ENCODE measurements around the gene NPHP4.

Gene NPHP4

GRCh38 chr1:5911157-5911556, 81.1 kb downstream of the NPHP4 start:
- Mint-ChIP-seq H3K9me3 (no peaks in the 10 kb centered on the region), H3K27me3 (ENCODE audit: low read depth) (no peaks in the 10 kb centered on the region), H3K4me1 (ENCODE audit: low read depth) (peaks cover 6% of the 10 kb centered on the region), H3K36me3 (ENCODE audit: low read depth) (no peaks in the 10 kb centered on the region), H3K4me3 (no peak overlapping the region), H3K27ac (no peak overlapping the region)

- H3K36me3 Mint-ChIP-seq (ENCODE audit: low read depth): no peaks in the 10 kb centered on the region
Measured at GRCh38 chr1:5910666-5911065, 81.6 kb downstream of the NPHP4 start.

GRCh38 chr1:5910276-5910620, 82.0 kb downstream of the NPHP4 start:
- no peaks in the 10 kb centered on the region for H3K9me3 Mint-ChIP-seq
- H3K4me3 Mint-ChIP-seq: no peak overlapping the region
- no peak overlapping the region for H3K27ac Mint-ChIP-seq
- no peaks in the 10 kb centered on the region for H3K36me3 Mint-ChIP-seq (ENCODE audit: low read depth)
- H3K4me1 Mint-ChIP-seq (ENCODE audit: low read depth): no peaks in the 10 kb centered on the region
- H3K27me3 Mint-ChIP-seq (ENCODE audit: low read depth): no peaks in the 10 kb centered on the region

More at GRCh38 chr1:5910666-5911065, 81.6 kb downstream of the NPHP4 start:
- Mint-ChIP-seq H3K4me3 (no peak overlapping the region), H3K9me3 (no peaks in the 10 kb centered on the region), H3K27me3 (ENCODE audit: low read depth) (no peaks in the 10 kb centered on the region), H3K27ac (no peak overlapping the region), H3K4me1 (ENCODE audit: low read depth) (peaks cover under 1% of the 10 kb centered on the region)

- H3K27ac Mint-ChIP-seq: no peak overlapping the region
- H3K9me3 Mint-ChIP-seq: no peaks in the 10 kb centered on the region
- no peaks in the 10 kb centered on the region for H3K27me3 Mint-ChIP-seq (ENCODE audit: low read depth)
- no peak overlapping the region for H3K4me3 Mint-ChIP-seq
- no peaks in the 10 kb centered on the region for H3K36me3 Mint-ChIP-seq (ENCODE audit: low read depth)
- H3K4me1 Mint-ChIP-seq (ENCODE audit: low read depth): no peaks in the 10 kb centered on the region
Measured at GRCh38 chr1:5909576-5910275, 82.5 kb downstream of the NPHP4 start.

GRCh38 chr1:5908461-5909375, 83.5 kb downstream of the NPHP4 start:
- no peaks in the 10 kb centered on the region for H3K4me1 Mint-ChIP-seq (ENCODE audit: low read depth)
- H3K4me3 Mint-ChIP-seq: no peak overlapping the region
- H3K36me3 Mint-ChIP-seq (ENCODE audit: low read depth): no peaks in the 10 kb centered on the region
- H3K27ac Mint-ChIP-seq: no peak overlapping the region
- no peaks in the 10 kb centered on the region for H3K9me3 Mint-ChIP-seq
- no peaks in the 10 kb centered on the region for H3K27me3 Mint-ChIP-seq (ENCODE audit: low read depth)

- no peak overlapping the region for H3K4me3 Mint-ChIP-seq
- H3K9me3 Mint-ChIP-seq: no peaks in the 10 kb centered on the region
- H3K4me1 Mint-ChIP-seq (ENCODE audit: low read depth): no peaks in the 10 kb centered on the region
- H3K27ac Mint-ChIP-seq: no peak overlapping the region
- no peaks in the 10 kb centered on the region for H3K27me3 Mint-ChIP-seq (ENCODE audit: low read depth)
- H3K36me3 Mint-ChIP-seq (ENCODE audit: low read depth): no peaks in the 10 kb centered on the region
Measured at GRCh38 chr1:5907966-5908365, 84.3 kb downstream of the NPHP4 start.

- no peak overlapping the region for H3K27ac Mint-ChIP-seq
Measured at GRCh38 chr1:5907386-5907785, 84.8 kb downstream of the NPHP4 start.

GRCh38 chr1:5906966-5907365, 85.3 kb downstream of the NPHP4 start:
- Mint-ChIP-seq H3K4me1 (ENCODE audit: low read depth) (peaks cover 5% of the 10 kb centered on the region), H3K4me3 (no peak overlapping the region), H3K9me3 (no peaks in the 10 kb centered on the region), H3K36me3 (ENCODE audit: low read depth) (no peaks in the 10 kb centered on the region), H3K27ac (no peak overlapping the region), H3K27me3 (ENCODE audit: low read depth) (no peaks in the 10 kb centered on the region)

More at GRCh38 chr1:5907386-5907785, 84.8 kb downstream of the NPHP4 start:
- H3K36me3 Mint-ChIP-seq (ENCODE audit: low read depth): no peaks in the 10 kb centered on the region
- H3K4me1 Mint-ChIP-seq (ENCODE audit: low read depth): peaks cover 2% of the 10 kb centered on the region
- no peaks in the 10 kb centered on the region for H3K9me3 Mint-ChIP-seq
- no peaks in the 10 kb centered on the region for H3K27me3 Mint-ChIP-seq (ENCODE audit: low read depth)
- H3K4me3 Mint-ChIP-seq: no peak overlapping the region

GRCh38 chr1:5906116-5906515, 86.1 kb downstream of the NPHP4 start:
- Mint-ChIP-seq H3K27ac (no peak overlapping the region), H3K27me3 (ENCODE audit: low read depth) (no peaks in the 10 kb centered on the region), H3K4me3 (no peak overlapping the region), H3K4me1 (ENCODE audit: low read depth) (peaks cover 5% of the 10 kb centered on the region), H3K36me3 (ENCODE audit: low read depth) (peaks cover 1% of the 10 kb centered on the region), H3K9me3 (no peaks in the 10 kb centered on the region)

- Mint-ChIP-seq H3K36me3 (ENCODE audit: low read depth) (peaks cover 1% of the 10 kb centered on the region), H3K4me3 (no peak overlapping the region), H3K4me1 (ENCODE audit: low read depth) (peaks cover 5% of the 10 kb centered on the region), H3K27ac (no peak overlapping the region), H3K27me3 (ENCODE audit: low read depth) (no peaks in the 10 kb centered on the region), H3K9me3 (no peaks in the 10 kb centered on the region)
Measured at GRCh38 chr1:5905436-5905835, 86.8 kb downstream of the NPHP4 start.

GRCh38 chr1:5904551-5904950, 87.7 kb downstream of the NPHP4 start:
- H3K4me3 Mint-ChIP-seq: no peak overlapping the region
- H3K36me3 Mint-ChIP-seq (ENCODE audit: low read depth): peaks cover 5% of the 10 kb centered on the region
- H3K4me1 Mint-ChIP-seq (ENCODE audit: low read depth): peaks cover 5% of the 10 kb centered on the region
- H3K27ac Mint-ChIP-seq: no peak overlapping the region
- H3K27me3 Mint-ChIP-seq (ENCODE audit: low read depth): no peaks in the 10 kb centered on the region
- no peaks in the 10 kb centered on the region for H3K9me3 Mint-ChIP-seq

GRCh38 chr1:5903680-5904079, 88.5 kb downstream of the NPHP4 start:
- Mint-ChIP-seq H3K36me3 (ENCODE audit: low read depth) (peaks cover 5% of the 10 kb centered on the region), H3K27ac (no peak overlapping the region), H3K9me3 (no peaks in the 10 kb centered on the region), H3K4me1 (ENCODE audit: low read depth) (peaks cover 5% of the 10 kb centered on the region), H3K4me3 (no peak overlapping the region), H3K27me3 (ENCODE audit: low read depth) (no peaks in the 10 kb centered on the region)

GRCh38 chr1:5903031-5903430, 89.2 kb downstream of the NPHP4 start:
- Mint-ChIP-seq H3K4me1 (ENCODE audit: low read depth) (peaks cover 5% of the 10 kb centered on the region), H3K9me3 (no peaks in the 10 kb centered on the region), H3K27me3 (ENCODE audit: low read depth) (no peaks in the 10 kb centered on the region), H3K36me3 (ENCODE audit: low read depth) (peaks cover 5% of the 10 kb centered on the region), H3K27ac (no peak overlapping the region), H3K4me3 (no peak overlapping the region)

GRCh38 chr1:5901841-5902240, 90.4 kb downstream of the NPHP4 start:
- H3K4me3 Mint-ChIP-seq: no peak overlapping the region
- H3K9me3 Mint-ChIP-seq: no peaks in the 10 kb centered on the region
- peaks cover 5% of the 10 kb centered on the region for H3K4me1 Mint-ChIP-seq (ENCODE audit: low read depth)
- no peak overlapping the region for H3K27ac Mint-ChIP-seq
- H3K36me3 Mint-ChIP-seq (ENCODE audit: low read depth): peaks cover 5% of the 10 kb centered on the region
- no peaks in the 10 kb centered on the region for H3K27me3 Mint-ChIP-seq (ENCODE audit: low read depth)

GRCh38 chr1:5901150-5901549, 91.1 kb downstream of the NPHP4 start:
- Mint-ChIP-seq H3K4me3 (no peak overlapping the region), H3K36me3 (ENCODE audit: low read depth) (peaks cover 5% of the 10 kb centered on the region), H3K27ac (no peak overlapping the region), H3K4me1 (ENCODE audit: low read depth) (peaks cover 5% of the 10 kb centered on the region), H3K27me3 (ENCODE audit: low read depth) (no peaks in the 10 kb centered on the region), H3K9me3 (no peaks in the 10 kb centered on the region)
